Fibroblast of skin of abdomen (primary cell): ENCODE results near the gene XIRP2.
"Not testable (repeated sequence)": the region's sequence is repeated elsewhere in the genome, so short reads cannot be mapped to it uniquely, and the experiment has no call there.

Source experiments
- DNase-seq: peaks from one replicate; pipeline ENCODE4 v3.0.0-alpha.2; 2013

The XIRP2 gene

GRCh38 chr2:167198009-167198408, 309.7 kb downstream of the XIRP2 start:
- DNase-seq = no peak

GRCh38 chr2:167198576-167198975, 310.3 kb downstream of the XIRP2 start:
- DNase-seq = no peak

GRCh38 chr2:167200019-167200418, 311.7 kb downstream of the XIRP2 start:
- DNase-seq = no peak

GRCh38 chr2:167209784-167210183, 321.5 kb downstream of the XIRP2 start:
- DNase-seq = no peak

- DNase-seq = peak; percentile 32
Observed at GRCh38 chr2:167212014-167212648, 323.9 kb downstream of the XIRP2 start.

- DNase-seq = no peak
Observed at GRCh38 chr2:167215595-167215994, 327.3 kb downstream of the XIRP2 start.

- DNase-seq = no peak
Observed at GRCh38 chr2:167237478-167237877, 349.2 kb downstream of the XIRP2 start.

GRCh38 chr2:167240671-167241070, 352.4 kb downstream of the XIRP2 start:
- DNase-seq = no peak

GRCh38 chr2:167249197-167249596, 360.9 kb downstream of the XIRP2 start:
- DNase-seq = no peak

- DNase-seq = no peak
Observed at GRCh38 chr2:167253025-167253424, 364.7 kb downstream of the XIRP2 start.

- no peak for DNase-seq
Observed at GRCh38 chr2:167254721-167255120, 366.4 kb downstream of the XIRP2 start.

- DNase-seq = no peak
Observed at GRCh38 chr2:167258712-167259111, 370.4 kb downstream of the XIRP2 start.

- DNase-seq = no peak
Observed at GRCh38 chr2:167264380-167264779, 376.1 kb downstream of the XIRP2 start.

GRCh38 chr2:167265004-167265403, 376.7 kb downstream of the XIRP2 start:
- no peak for DNase-seq

- DNase-seq = no peak
Observed at GRCh38 chr2:167265722-167266121, 377.4 kb downstream of the XIRP2 start.

- not testable (repeated sequence) for DNase-seq
Observed at GRCh38 chr2:167268245-167268644, 380.0 kb downstream of the XIRP2 start.

- DNase-seq = no peak
Observed at GRCh38 chr2:167271932-167272331, 383.7 kb downstream of the XIRP2 start.

- no peak for DNase-seq
Observed at GRCh38 chr2:167275046-167275445, 386.8 kb downstream of the XIRP2 start.

- DNase-seq = no peak
Observed at GRCh38 chr2:167279810-167280209, 391.5 kb downstream of the XIRP2 start.

GRCh38 chr2:167287212-167287611, 398.9 kb downstream of the XIRP2 start:
- no peak for DNase-seq

GRCh38 chr2:167289651-167290410, 401.6 kb downstream of the XIRP2 start:
- DNase-seq = no peak

GRCh38 chr2:167292430-167293171, 404.3 kb downstream of the XIRP2 start, which contains the start of gene B3GALT1:
Gene B3GALT1 (plus strand): TSS chr2:167293001.
- peak; percentile 92 for DNase-seq

- DNase-seq = peak; percentile 9
Observed at GRCh38 chr2:167293172-167293781, 405.0 kb downstream of the XIRP2 start.
